Testis (tissue), 2 donors: ENCODE results near the gene TIPRL.

Source experiments
- CTCF ChIP-seq, 3 experiments: fragments of 450-650 bp in 2 of 3; fragments of 200-600 bp in 1 of 3; sonication (generic) in 1 of 3; IDR thresholded peaks; one replicate each; pipeline ENCODE4 v1.5.1; 2016 to 2019; ENCODE audit warnings: antibody characterized with exemption in 3 of 3, mild to moderate bottlenecking in 2 of 3, moderate library complexity in 1 of 3
- POLR2A ChIP-seq: fragments of 450-650 bp; IDR thresholded peaks from one replicate; pipeline ENCODE4 v1.6.1; 2017; ENCODE audit warnings: antibody characterized with exemption, mild to moderate bottlenecking, moderate library complexity

- peak; percentile 51 for TF ChIP-seq POLR2A
- no peak for TF ChIP-seq CTCF (IDR thresholded peaks at IDR 0.05)
Observed at GRCh38 chr1:168225476-168226190, 46.9 kb downstream of the TIPRL start, which contains the start of gene SFT2D2.
